Fibroblast of skin of right biceps (primary cell): ENCODE results near the gene RALGAPA2.

Experiments used
- DNase-seq: peaks from one replicate; pipeline ENCODE4 v3.0.0-alpha.2; 2013

Gene RALGAPA2

GRCh38 chr20:20423117-20423516 lies 289.3 kb downstream of the RALGAPA2 start:
- no peak for DNase-seq

- DNase-seq, result no peak
Measured at GRCh38 chr20:20417876-20418676, 294.4 kb downstream of the RALGAPA2 start.

DNA sequence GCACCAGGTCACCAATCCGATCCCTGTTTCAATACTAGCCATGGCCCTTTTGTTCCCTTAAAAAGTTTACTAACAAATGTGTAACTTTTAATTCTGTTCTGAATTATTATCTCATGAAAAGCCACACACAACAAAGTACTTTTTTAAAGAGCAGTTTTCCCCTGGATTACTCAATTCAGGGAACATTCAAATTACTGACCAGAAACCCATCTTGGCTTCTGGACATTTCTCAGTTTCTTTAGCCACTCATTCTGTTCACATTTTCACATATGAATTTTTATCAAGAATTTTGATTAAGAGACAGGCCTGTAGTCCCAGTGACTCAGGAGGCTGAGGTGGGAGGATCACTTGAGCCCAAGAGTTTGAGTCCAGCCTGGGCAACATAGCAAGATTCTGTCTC lies 297.1 kb downstream of the RALGAPA2 start:
- DNase-seq, result no peak

DNA sequence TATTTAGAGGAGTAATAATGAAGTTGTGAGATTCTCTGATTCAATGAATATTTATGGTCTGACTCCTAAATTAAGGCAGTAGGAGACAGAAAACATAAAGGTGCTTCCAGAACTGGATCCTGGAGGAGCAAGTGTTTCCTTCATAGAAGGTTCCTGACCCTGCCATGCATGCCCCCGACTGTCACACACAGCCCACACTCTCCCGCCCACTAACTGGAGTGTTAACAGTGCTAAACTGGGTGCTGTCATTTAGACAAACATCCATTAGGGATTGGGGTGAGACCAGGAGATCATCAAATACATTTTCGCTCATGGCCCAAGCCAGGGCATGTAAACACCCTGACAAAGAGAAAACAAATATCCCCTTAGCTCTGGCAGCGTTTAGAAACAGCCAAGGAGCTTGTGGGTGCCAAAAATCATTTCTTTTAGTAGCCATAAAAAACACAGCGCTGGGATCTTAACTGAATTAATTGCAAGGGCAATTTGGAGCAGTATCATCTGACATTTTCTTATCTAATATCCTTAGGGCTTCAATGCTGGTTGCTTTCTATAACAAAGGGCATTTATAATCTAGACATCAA lies 297.7 kb downstream of the RALGAPA2 start:
- DNase-seq, result no peak

GRCh38 chr20:20413810-20414281 lies 298.6 kb downstream of the RALGAPA2 start:
- DNase-seq, result no peak

DNA sequence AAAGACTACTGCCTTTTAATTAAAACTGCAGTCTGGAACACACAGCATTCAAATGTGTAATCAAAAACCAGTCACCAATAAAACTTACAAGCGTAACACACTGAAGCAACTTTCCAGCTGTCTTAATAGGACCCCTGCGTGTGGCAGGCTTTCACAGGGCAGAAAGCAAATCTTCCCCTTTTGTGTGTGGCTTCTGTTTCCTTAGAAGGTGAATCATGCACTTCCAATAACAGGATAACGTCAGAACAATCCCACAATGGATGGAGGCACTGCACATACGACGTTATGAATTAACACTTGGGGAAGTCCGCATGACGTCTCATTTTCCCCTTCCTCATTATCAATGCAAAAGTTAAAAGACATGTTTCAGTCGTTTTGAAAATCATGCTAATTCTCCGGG lies 299.7 kb downstream of the RALGAPA2 start:
- peak; percentile 26 for DNase-seq

DNA sequence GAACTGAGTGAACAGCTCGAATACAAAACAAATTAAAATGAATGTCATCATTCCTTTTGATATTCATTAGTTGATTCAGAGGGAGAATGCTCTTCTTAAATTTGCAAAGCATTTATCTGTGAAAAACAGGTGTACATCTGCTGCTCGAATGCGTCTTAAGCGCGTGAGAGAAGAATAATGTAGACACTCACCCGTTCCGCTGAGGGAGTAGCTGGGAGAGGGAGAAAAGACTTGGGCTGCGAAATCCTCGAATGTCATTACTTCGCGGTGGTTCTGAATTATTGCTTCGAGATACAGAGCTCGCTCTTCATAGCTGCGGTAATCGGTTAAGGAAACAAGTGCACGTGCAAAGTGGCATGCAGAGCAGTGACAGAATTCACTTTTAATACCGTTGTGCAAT lies 300.6 kb downstream of the RALGAPA2 start:
- no peak for DNase-seq

DNA sequence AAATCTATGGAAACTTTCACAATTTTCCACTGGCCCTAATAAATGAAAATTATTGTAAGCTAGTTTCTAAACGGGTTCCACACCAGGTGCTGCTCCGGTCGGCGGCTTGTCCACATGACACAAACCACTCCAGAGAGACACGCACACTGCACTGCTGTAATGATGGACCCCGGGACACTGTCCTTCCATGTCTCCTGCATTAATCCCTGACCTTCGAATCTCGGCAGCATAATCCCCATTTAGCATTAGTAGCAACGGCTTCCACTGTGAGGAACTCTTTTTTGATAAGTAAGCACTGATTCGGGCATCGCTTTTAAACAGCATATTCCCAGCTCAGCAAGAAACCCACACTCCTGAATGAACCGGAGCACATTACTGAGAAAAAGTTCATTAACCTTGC lies 301.0 kb downstream of the RALGAPA2 start:
- no peak for DNase-seq

DNA sequence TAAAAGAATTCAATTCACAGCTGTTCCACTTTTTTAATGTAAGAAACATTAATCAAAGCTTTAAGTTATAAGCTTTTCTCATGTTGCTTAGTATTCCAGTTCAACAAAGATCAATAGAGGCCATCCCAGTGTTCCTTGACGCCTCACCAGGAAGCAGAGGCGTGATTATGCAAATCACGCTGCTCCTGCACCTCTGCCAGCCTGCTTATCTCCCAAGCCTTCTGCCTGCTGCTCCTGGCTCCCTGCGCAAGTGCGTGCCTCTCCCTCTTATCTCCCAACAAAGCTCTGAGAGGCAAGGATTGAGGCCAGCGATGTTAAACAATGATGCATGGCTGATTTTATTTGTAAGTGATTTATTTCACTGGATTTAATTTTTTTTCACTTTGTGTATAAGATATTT lies 301.8 kb downstream of the RALGAPA2 start:
- no peak for DNase-seq

- no peak for DNase-seq
Measured at GRCh38 chr20:20409331-20409730, 303.1 kb downstream of the RALGAPA2 start.

GRCh38 chr20:20407891-20408805 lies 304.3 kb downstream of the RALGAPA2 start:
- peak; percentile 10 for DNase-seq

- no peak for DNase-seq
Measured at GRCh38 chr20:20406306-20406705, 306.1 kb downstream of the RALGAPA2 start.

DNA sequence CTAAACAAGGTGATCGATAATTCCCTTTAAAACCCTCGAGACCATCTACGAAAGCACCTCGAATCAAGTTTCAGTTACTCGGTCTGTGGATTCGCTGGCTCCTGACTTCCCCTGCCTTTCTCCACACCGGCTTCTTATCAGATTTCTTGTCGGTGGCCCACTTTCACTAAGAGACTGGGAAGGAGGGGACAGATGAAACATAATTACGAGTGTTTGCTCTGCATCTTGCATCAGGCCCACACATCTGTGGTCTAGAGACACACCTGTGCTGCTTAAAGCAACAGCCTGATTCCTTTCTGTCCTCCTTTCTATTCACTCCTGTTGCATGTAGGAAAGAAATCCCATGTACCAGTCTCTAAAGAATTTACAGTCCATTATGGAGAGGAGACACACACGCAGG lies 306.8 kb downstream of the RALGAPA2 start:
- DNase-seq, result no peak

GRCh38 chr20:20404633-20405032 lies 307.8 kb downstream of the RALGAPA2 start:
- DNase-seq, result no peak

DNA sequence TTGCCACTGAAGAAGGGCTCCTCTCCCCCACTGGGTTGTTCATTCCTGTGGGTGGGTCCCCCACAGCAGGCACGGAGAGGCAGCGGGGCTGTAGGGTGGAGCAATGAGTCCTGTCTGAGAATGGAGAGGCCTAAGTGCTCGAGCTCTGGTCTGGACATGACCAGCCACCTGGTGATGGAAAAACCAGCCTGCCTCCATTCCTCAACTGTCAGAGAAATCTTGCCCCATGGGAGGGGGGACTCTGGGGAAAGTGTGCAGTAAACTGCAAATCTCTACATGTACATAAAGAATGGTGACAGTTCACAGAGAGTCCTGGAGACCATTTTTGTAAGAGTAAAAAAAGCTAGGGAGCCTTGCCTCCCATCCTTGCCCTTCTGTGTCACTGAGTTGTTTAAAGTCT lies 310.5 kb downstream of the RALGAPA2 start:
- DNase-seq, result no peak

GRCh38 chr20:20399531-20400500 lies 312.6 kb downstream of the RALGAPA2 start:
- no peak for DNase-seq

DNA sequence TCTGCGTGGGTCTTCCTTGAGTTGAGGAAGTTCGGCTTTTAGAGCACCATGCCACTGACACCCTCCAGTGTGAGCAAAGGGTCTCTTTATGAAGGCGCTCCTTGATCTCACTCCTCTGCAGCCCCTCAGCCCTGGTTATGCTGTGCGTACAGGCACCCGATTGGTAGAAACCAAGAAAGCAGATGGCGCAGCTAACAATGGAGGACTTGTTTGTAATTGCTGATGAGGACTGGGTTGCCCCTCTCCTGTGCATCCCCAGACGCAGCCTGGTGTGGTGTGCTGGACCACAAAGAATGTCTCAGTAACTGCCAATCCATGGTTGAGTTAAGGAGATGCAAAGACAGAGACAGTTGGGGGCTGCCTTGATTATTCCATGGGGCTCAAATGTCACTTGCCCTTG lies 314.3 kb downstream of the RALGAPA2 start:
- no peak for DNase-seq

- DNase-seq, result no peak
Measured at GRCh38 chr20:20396794-20397193, 315.6 kb downstream of the RALGAPA2 start.

DNA sequence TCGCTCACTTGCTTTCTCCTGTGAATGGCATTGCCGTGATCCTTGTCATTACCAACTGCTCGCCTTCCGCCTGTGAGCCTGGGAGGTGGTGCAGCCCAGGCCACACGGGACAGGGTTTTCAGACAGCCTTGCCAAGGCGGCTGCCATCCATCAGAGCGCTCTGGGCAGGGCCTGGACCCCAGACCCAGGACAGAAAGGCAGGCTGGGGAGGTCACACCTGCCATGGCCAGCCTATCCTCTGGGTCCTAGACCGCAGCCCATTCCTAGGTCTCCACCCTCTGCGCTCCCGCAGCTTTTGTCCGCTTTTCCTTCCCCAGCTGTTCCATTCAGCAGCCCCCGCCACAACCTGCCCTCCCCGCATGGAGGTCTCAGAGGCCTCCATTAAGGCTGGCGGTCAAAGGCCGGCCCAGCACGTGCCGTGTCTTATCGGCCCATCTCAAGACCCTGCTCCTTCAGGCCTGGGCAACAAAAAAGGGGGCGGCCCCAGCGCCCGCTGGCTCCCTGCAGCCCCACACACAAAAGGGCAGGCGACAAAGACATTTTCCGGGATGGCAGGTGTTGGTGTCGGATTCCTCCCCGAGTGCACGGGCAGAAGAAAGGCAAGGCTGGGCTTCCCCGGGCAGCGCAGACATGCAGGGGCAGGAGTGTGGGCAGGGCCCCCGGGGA lies 316.4 kb downstream of the RALGAPA2 start:
- no peak for DNase-seq

- no peak for DNase-seq
Measured at GRCh38 chr20:20395087-20395486, 317.4 kb downstream of the RALGAPA2 start.
